ENCODE measurements around the gene BNC2. TPM values are rescaled to one million over a fixed set of nuclear protein-coding genes. Genes with fewer than 3 reads are reported as not detected.
"Not testable (repeated sequence)": the region's sequence is repeated elsewhere in the genome, so short reads cannot be mapped to it uniquely, and the experiment has no call there.

The BNC2 gene
- total RNA-seq, 1 donor from 2014 or later = not detected

DNA sequence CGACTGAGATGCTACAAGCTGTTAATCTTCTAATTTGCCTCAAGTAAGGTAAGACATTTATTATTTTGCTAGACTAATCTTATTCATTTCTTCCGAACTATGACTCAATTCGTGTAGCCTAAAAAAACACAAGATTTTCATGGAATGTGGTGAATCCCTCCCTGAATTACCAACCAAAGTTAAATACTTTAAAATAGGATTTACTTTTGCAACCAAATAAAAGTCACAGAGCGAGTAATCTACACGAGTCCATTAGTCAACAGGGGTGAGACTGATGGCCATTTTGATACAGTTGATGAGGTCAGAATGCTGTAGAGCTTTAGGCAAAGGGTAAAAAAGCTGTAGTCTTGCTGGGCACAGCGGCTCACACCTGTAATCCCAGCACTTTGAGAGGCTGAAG, 13.1 kb upstream of the BNC2 start:
- Mint-ChIP-seq H3K9me3 (peaks cover 19% of the 10 kb centered on the region), H3K4me3 (no peak overlapping the region), H3K27ac (no peak overlapping the region), H3K27me3 (ENCODE audit: insufficient read depth) (no peaks in the 10 kb centered on the region), H3K4me1 (ENCODE audit: low read depth) (no peaks in the 10 kb centered on the region), H3K36me3 (ENCODE audit: low read depth) (no peaks in the 10 kb centered on the region)
- intact Hi-C loops (cut with micrococcal nuclease) = no loop called here
- no peak for DNase-seq (ENCODE audit: low spot score)

DNA sequence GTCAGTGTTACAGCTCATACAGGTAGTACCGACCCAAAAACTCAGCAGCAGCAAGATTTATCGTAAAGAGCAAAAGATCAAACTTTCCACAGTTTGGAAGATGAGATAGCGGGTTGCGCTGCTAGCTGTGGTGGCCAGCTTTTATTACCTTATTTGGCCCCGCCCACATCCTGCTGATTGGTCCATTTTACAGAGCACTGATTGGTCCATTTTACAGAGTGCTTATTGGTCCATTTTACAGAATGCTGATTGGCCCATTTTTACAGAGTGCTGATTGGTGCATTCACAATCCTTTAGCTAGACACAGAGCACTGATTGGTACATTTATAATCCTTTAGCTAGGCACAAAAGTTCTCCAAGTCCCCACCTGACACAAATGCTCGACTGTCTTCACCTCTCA, 12.0 kb upstream of the BNC2 start:
- H3K27me3 Mint-ChIP-seq (ENCODE audit: insufficient read depth); H3K27ac Mint-ChIP-seq; H3K4me1 Mint-ChIP-seq (ENCODE audit: low read depth); H3K36me3 Mint-ChIP-seq (ENCODE audit: low read depth); intact Hi-C loops (cut with micrococcal nuclease); H3K4me3 Mint-ChIP-seq; DNase-seq (ENCODE audit: low spot score): not testable (repeated sequence)
- H3K9me3 Mint-ChIP-seq = peaks cover 23% of the 10 kb centered on the region

GRCh38 chr9:16879416-16879815, 8.9 kb upstream of the BNC2 start:
- Mint-ChIP-seq H3K27ac (no peak overlapping the region), H3K9me3 (peaks cover 23% of the 10 kb centered on the region), H3K4me1 (ENCODE audit: low read depth) (no peaks in the 10 kb centered on the region), H3K36me3 (ENCODE audit: low read depth) (no peaks in the 10 kb centered on the region), H3K27me3 (ENCODE audit: insufficient read depth) (no peaks in the 10 kb centered on the region), H3K4me3 (no peak overlapping the region)
- intact Hi-C loops (cut with micrococcal nuclease) = no loop called here
- DNase-seq (ENCODE audit: low spot score) = no peak

DNA sequence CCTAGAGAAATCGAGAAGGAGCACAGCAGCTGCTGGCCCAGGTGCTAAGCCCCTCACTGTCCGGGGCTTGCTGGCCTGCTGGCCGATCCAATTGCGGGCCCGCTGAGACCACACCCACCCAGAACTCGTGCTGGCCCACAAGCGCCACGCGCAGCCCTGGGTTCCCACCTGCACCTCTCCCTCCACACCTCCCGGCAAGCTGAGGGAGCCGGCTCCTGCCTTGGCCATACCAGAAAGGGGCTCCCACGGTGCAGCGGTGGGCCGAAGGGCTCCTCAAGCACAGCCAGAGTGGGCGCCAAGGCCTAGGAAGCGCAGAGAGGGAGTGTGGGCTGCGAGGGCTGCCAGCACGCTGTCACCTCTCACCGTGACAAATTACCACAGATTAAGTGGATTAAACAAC, 6.8 kb upstream of the BNC2 start:
- H3K36me3 Mint-ChIP-seq (ENCODE audit: low read depth) = no peaks in the 10 kb centered on the region
- peaks cover 15% of the 10 kb centered on the region for H3K9me3 Mint-ChIP-seq
- no peak for DNase-seq (ENCODE audit: low spot score)
- H3K27me3 Mint-ChIP-seq (ENCODE audit: insufficient read depth) = peaks cover 7% of the 10 kb centered on the region
- intact Hi-C loops (cut with micrococcal nuclease) = no loop called here
- no peak overlapping the region for H3K27ac Mint-ChIP-seq
- H3K4me3 Mint-ChIP-seq = no peak overlapping the region
- no peaks in the 10 kb centered on the region for H3K4me1 Mint-ChIP-seq (ENCODE audit: low read depth)

- Mint-ChIP-seq H3K4me1 (ENCODE audit: low read depth) (no peaks in the 10 kb centered on the region), H3K9me3 (peaks cover 4% of the 10 kb centered on the region), H3K4me3 (no peak overlapping the region), H3K27me3 (ENCODE audit: insufficient read depth) (peaks cover 33% of the 10 kb centered on the region), H3K36me3 (ENCODE audit: low read depth) (no peaks in the 10 kb centered on the region), H3K27ac (no peak overlapping the region)
- intact Hi-C loops (cut with micrococcal nuclease) = no loop called here
- no peak for DNase-seq (ENCODE audit: low spot score)
These were observed 2.8 kb upstream of the BNC2 start for GRCh38 chr9:16873126-16873802.

DNA sequence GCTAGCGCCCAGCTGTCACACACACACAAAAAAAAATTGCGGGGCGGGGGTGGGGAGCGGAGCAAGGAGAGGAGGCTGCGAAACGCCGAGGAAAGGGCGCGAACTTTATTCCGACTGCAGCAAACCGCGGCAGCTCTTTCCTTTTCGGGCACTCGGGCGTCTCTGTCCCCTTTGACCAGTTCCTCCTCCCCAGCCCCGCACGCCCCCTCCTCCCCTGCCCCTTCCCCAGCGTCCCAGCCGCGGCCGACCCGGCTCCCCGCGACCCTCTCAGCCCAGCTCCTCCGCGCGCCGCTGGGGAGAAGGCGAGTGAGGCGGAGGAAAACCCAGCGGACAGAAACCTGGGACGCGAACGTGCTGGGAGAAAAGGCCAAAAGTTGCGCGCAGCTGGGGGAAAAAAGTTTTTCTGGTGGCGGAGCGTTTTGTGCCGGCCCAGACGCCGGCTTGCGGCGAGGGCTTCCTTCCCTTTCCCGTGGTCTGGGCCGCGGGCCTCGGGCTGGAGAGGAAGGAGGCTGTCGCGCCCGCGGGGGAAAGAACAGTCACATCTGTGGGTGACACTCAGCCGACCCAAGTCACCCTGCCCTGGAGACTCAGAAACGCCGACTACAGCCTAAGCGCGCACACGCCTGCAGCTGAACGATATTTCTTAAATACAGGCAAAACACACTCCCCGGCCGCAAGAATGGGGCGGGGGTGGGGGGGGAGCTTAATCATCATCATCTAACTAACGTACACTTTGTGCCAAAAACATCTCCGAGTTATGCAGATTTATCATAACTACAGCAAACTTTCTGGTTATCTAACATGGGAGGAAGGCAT, 1.1 kb upstream of the BNC2 start:
- DNase-seq (ENCODE audit: low spot score) = no peak
- intact Hi-C loops (cut with micrococcal nuclease) = no loop called here
- no peaks in the 10 kb centered on the region for H3K9me3 Mint-ChIP-seq
- H3K36me3 Mint-ChIP-seq (ENCODE audit: low read depth) = no peaks in the 10 kb centered on the region
- H3K27me3 Mint-ChIP-seq (ENCODE audit: insufficient read depth) = peaks cover 38% of the 10 kb centered on the region
- no peak overlapping the region for H3K27ac Mint-ChIP-seq
- H3K4me1 Mint-ChIP-seq (ENCODE audit: low read depth) = no peaks in the 10 kb centered on the region
- H3K4me3 Mint-ChIP-seq = no peak overlapping the region

- Mint-ChIP-seq H3K36me3 (ENCODE audit: low read depth) (no peaks in the 10 kb centered on the region), H3K4me3 (no peak overlapping the region), H3K27ac (no peak overlapping the region), H3K4me1 (ENCODE audit: low read depth) (no peaks in the 10 kb centered on the region), H3K9me3 (no peaks in the 10 kb centered on the region), H3K27me3 (ENCODE audit: insufficient read depth) (peaks cover 38% of the 10 kb centered on the region)
- intact Hi-C loops (cut with micrococcal nuclease) = no loop called here
- DNase-seq (ENCODE audit: low spot score) = no peak
These were observed 431 bp downstream of the BNC2 start for GRCh38 chr9:16869882-16870595.

- Mint-ChIP-seq H3K4me3 (no peak overlapping the region), H3K27ac (no peak overlapping the region), H3K9me3 (no peaks in the 10 kb centered on the region), H3K36me3 (ENCODE audit: low read depth) (no peaks in the 10 kb centered on the region), H3K4me1 (ENCODE audit: low read depth) (no peaks in the 10 kb centered on the region), H3K27me3 (ENCODE audit: insufficient read depth) (peaks cover 38% of the 10 kb centered on the region)
- DNase-seq (ENCODE audit: low spot score) = no peak
- intact Hi-C loops (cut with micrococcal nuclease) = no loop called here
These were observed 1.2 kb downstream of the BNC2 start for GRCh38 chr9:16869131-16869881.

DNA sequence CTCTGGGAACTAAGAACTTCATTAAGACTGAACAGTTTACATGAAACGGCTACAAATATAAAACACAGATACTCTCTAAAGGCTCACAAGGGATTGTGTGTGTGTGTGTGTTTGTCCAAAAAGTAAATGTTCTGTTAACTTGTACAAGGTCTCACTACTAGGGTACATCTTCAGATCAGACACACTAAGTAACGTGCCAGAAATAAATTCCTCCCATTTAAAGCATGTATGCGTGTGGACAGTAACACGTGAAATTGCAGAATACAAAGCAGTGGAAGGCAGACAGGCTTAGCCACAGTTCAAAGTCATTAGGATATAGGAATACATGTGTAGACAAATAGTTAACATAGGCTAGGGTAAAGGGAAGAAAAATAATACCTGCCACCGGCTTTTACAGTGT, 1.8 kb downstream of the BNC2 start:
- Mint-ChIP-seq H3K27ac (no peak overlapping the region), H3K4me3 (no peak overlapping the region), H3K9me3 (no peaks in the 10 kb centered on the region), H3K4me1 (ENCODE audit: low read depth) (no peaks in the 10 kb centered on the region), H3K36me3 (ENCODE audit: low read depth) (no peaks in the 10 kb centered on the region), H3K27me3 (ENCODE audit: insufficient read depth) (peaks cover 36% of the 10 kb centered on the region)
- intact Hi-C loops (cut with micrococcal nuclease) = no loop called here
- DNase-seq (ENCODE audit: low spot score) = no peak

DNA sequence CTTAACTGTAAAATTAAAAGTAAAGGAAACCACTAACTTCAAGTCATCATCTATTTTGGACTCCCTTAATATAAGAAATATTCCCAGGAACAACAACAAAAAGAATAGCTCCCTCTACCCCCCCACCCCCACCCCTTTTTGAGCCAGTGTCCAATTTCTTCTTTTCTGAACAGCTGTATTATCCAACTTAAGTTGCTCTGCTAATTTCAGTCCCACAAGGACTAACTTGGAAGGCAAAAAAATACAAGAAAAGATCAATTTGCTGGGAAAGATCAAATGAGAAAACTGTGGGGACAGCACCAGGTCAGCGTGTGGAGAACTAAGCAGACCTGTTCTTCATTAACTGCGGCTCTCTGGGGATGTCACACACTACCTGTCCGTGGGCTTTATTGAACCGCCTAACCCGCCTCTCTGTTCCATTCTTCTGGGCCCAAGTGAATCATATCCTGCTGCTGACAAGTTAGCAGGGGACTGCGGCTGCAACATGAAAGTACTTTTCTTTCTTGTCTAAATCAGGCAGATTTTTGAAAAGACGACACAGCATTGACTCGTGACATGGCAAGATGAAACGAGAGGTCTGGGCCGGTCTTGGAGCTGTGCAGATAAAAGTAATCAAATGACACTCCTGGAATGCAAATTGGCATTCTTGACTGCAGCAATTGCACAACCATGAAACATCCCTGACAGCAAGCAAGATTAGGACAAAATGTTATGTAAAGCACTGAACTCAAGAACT, 2.7 kb downstream of the BNC2 start:
- no peak overlapping the region for H3K4me3 Mint-ChIP-seq
- no peaks in the 10 kb centered on the region for H3K9me3 Mint-ChIP-seq
- H3K36me3 Mint-ChIP-seq (ENCODE audit: low read depth) = no peaks in the 10 kb centered on the region
- peaks cover 34% of the 10 kb centered on the region for H3K27me3 Mint-ChIP-seq (ENCODE audit: insufficient read depth)
- H3K27ac Mint-ChIP-seq = no peak overlapping the region
- no peaks in the 10 kb centered on the region for H3K4me1 Mint-ChIP-seq (ENCODE audit: low read depth)
- intact Hi-C loops (cut with micrococcal nuclease) = no loop called here
- no peak for DNase-seq (ENCODE audit: low spot score)

DNA sequence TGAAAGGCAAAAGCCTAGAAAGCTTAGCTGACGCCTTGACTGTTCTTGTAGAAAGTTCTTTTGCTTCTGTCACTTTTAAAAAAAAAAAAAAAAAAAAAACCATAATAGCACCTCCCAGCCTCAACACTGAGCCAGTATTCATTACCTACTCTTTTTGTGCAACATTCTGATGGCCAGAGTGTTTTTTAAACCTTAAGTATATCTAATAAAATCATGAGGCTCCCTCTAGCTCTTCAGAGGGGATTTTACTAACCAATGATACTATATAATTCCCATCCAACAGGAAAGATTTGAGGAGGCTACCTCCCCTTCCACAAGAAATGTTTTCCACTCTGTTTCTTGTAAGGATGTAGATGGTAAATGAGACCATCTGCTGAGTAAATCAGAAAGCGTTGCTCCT, 3.9 kb downstream of the BNC2 start:
- intact Hi-C loops (cut with micrococcal nuclease) = no loop called here
- Mint-ChIP-seq H3K4me1 (ENCODE audit: low read depth) (no peaks in the 10 kb centered on the region), H3K27ac (no peak overlapping the region), H3K27me3 (ENCODE audit: insufficient read depth) (peaks cover 24% of the 10 kb centered on the region), H3K36me3 (ENCODE audit: low read depth) (no peaks in the 10 kb centered on the region), H3K4me3 (no peak overlapping the region), H3K9me3 (no peaks in the 10 kb centered on the region)
- DNase-seq (ENCODE audit: low spot score) = no peak

DNA sequence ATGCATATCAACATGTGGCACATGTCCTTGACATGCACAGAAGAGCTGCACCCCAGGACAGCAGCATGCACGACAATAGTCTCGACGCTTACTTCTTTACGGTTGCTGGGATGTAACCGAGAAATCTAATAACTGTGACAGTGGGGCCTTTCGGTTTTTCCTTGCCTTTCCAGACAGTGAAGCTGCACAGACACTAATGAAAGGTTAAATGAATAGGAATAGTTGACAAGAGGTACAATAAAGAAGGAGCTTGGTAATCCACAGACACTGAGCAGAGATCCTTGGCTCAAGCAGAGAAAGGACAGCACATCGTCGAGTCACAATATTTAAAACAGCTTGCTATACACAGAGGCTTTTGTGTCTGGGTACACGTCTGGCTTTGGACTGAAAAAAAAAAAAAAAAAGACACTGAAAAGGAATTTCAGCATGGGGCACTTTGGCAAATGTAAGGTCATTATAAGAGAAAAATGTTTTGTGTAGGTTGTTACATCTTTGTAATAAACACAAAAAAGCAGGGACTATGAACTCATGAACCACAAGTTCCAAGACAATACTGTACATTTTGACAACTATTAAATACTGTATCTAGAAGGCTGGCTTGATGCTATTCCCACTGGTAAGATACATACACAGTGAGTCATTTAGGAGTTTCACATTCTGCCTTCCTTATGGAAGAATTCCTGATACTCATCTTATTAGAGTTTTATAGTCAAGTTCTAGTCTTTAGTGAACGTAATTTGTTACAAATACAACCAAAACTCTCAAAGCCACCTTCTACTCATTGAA, 5.6 kb downstream of the BNC2 start:
- Mint-ChIP-seq H3K9me3 (no peaks in the 10 kb centered on the region), H3K27me3 (ENCODE audit: insufficient read depth) (peaks cover 19% of the 10 kb centered on the region), H3K4me1 (ENCODE audit: low read depth) (no peaks in the 10 kb centered on the region), H3K36me3 (ENCODE audit: low read depth) (no peaks in the 10 kb centered on the region), H3K4me3 (no peak overlapping the region), H3K27ac (no peak overlapping the region)
- intact Hi-C loops (cut with micrococcal nuclease) = no loop called here
- DNase-seq (ENCODE audit: low spot score) = no peak

Measured in activated T-helper 1 cell treated with anti-CD3 and anti-CD28 coated beads, Interleukin-12 subunit alpha, Interleukin-12 subunit beta, Interleukin-2, Interleukin-4 antibody, amounts not matched to agents 30 ng/mL and 10 ng/mL and 1 ng/mL, durations not matched to agents 14 hours and 24 hours and 36 hours (primary cell).